GM19467 (cell line): Measurements from ENCODE around the gene ULK3.

Experiments used
- ATAC-seq: cut with Tn5 transposase; IDR thresholded peaks from one replicate; pipeline ENCODE4 v1.9.1; 2021; ENCODE audit warnings: mild to moderate bottlenecking, moderate library complexity; ENCODE audit not compliant: unreplicated experiment

Gene ULK3

DNA sequence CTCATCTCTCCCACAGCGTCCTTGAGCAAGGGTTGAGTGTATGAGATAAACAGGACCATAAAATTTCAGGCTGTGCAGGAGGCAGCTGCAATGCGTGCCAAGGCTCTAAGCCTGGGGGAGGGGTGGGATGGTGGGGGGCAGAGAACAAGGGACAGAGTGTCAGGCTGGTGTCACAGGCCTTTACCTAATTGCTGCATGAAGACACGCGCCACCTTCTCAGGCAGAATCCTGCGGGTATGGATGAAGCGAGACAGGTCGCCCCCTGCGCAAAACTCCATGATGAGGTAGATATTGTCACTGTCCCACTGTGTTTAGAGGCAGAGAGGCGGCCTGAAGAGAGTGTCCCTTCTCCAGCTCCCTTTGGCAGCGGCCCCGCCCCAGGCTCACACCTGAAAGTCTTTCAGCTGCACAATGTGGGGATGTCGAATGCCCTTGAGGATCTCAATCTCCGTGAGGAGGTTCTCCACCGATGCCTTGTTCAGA is 1.0 kb downstream of the ULK3 start:
- no peak for ATAC-seq

DNA sequence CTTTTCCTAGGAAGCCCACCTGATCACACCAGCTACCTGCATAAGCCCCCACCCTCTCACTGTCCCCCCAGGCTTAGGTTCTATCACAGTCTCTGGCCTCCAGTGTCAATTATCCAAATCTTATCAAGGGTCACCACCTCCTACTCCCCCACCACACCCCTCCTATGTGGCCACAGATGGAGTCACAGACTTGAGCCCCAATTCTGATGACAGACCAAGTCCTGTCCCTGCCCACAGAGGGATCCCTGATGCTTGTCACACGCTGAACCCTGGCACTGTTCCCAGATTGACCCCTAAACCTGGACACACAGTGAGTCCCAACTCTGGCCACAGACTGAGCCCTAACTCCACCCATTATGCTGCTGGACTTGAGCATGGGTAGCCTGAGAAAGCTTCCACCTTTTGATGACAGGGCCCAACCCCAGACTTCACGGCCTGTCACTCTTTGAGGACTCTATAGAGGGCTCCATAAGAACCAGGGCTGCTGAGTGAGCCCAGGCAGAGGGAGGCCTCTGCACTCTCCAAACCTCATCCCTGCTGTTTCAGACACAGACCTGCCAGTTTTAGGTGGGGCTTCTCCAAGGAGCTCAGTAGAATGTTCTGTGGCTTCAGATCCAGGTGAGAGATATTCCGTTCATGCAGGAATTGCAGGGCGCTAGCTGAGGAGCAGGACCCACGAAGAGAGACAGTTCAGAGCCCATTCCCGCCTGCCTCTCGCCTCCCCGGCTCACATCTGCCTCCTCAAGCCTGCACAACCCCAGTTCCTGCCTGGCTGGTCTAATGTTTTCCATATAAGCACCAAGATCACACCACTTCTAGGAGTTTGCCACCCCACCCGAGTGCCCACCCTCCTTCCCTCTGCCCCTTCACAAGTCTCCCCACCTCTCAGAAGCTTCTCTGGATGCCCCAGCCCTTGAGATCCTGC is 1.8 kb downstream of the ULK3 start:
- ATAC-seq = no peak

DNA sequence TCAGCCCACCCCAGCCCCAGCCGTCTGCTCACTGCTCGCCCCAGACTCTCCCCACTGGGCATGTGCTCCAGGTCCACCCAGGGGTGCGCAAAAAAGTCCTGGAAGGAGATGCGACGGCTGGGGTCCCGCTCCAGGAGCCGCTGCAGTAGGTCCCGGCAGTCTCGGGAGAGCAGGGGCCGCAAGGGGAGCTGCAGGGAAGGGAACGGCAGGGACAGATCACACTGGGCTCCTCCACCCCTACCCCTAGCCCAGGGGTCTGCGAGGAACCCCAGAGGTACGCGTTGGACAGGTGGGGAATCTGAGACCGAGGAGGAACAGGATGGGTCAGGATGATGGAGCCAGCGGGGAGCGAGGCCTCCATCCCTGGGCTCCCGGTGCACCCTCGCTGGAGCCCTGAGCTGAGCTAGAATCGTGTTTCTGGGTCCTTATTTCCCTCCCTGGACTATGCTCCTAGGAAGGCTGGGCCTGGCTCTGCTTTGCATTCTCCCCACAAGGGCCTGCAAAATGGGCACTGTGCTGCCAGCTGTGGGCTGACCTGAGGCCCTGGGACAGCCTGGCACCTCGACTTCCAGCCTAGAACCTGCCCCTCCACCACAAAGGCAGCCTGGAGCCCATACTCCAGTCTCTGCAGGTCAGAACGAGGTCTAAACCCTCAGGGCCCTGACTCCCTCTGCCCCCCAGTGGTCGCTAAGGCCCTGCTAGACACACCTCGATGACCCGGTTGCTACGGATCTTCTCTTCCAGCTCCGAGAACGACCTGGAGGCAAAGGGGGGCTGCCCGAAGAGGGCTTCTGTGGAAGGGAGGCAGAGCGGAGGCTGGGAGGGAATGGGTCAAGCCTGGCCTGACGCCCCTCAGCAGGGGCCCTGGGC is 3.2 kb downstream of the ULK3 start:
- ATAC-seq = no peak

DNA sequence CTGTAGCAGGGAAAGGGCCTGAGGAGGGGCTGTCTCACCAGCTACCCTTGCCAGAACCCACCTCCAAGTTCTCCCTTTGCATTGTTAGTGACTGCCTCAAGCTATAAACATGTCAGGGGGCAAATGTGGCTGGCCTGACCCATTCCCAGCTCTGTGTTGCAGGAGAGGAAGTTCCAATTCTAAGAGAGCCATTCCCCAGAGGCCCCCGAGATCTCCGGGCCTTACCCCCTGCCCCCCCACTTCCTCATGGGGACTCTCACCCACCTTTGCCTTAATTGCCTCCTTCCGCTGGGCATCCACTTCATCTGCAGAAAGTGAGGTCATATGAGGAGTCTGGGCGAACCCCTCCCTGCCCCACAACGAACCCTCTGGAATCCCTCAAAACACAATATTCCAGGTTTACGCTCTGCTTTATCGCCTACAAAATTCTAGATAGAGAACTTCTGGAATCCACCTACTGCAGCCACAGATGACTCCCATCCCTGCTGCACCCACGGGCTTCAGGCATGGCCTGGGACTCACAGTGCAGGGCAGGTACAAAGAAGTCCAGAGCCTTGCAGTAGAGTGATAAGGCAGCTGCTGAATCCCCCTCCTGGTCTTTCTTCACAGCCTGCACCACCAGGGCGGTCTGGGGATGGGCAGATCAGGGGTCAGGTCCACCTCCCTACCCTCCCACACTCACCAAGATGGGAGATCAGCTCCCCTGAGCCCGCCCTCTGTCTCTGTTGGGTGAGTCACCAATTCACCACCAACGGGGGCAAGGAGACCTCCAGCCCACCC is 4.0 kb downstream of the ULK3 start:
- no peak for ATAC-seq

DNA sequence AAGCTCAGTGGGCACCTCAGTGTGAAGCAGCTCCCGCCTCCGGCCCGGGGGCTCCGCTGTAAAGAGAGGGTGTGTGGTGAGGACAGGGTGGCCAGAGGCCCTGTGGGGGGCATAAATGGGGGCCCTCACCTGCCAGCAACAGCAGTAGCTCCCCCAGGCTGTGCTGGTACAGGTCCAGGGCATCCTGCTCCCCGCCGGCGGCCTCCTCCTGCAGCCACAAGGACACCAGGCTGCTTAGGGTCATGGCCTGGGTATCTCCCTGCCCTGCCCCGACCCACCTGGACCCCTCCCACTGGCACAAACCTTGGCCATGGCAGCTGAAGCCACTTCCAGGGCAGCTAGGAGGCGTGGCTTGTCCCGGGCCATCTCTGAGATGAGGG is 4.8 kb downstream of the ULK3 start:
- no peak for ATAC-seq

DNA sequence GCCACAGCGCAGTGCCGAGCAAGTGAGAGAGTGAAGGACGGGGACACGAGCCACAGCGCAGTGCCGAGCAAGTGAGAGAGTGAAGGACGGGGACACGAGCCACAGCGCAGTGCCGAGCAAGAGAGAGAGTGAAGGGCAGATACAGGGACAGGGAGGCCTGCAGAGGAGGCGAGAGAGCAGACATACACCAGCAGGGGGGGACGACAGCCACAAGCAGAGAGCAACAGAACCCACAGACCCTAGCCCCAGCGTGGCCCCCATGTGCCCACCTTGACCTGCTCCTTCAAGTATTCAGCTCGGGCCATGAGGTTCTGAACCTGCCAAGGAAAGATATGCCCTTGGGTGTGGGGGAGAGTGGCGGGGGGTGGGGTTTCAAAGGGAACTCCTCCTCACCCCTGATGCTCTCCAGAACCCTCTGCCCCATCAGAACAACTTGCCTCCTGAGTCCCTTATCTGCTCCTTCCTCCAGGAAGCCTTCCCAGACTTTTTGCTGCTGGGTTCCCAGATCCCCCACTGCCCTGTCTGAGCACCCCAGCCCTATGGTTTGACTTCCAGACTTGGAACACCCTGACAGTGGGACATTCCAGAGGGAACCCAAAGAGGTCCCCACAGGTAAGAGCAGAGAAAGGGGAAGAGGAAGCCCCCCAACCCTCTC is 5.3 kb downstream of the ULK3 start:
- ATAC-seq = no peak

DNA sequence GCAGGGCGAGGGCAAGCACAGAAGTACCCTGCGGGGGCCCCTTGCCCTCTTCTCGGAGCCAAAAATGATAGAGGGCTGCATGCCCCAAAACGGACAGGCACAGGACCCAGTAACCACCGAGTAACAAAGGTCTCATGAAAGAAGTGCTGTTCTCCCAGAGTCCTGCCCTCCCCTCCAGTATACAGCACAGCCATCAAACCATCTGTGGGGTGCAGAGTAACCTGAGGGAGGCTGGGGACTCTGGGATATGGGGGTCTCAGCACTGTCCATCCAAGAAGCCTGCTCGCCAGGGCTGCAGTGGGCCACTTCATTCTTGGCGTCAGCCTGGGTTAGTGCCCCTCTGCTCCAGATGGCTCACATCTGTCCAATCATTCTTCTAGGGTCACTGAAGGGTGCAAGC is 6.1 kb downstream of the ULK3 start:
- ATAC-seq = no peak

DNA sequence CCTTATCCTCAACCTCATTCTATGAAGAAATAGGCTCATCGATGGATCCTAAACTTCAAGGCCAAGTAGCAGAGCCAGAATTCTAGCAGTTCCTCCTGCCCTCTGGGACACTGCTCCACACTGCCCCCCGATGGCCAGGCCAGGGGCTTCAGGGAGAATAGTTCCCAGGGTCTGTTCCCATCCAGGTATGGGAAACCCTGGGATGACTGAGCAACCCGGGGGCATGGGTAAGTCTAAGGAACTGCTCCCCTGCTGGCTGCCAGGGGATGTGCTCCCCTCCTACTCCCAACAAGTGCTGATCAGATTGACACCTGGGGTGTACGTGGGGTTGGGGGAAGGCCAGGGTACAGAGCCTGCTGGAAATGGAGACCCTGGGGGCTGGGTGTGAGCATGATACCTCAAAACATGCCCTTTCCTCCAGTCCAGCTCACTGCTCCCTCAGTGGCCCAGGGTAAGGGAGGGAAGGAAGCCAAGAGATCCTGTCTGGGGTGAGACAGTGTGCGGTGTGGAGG is 7.6 kb downstream of the ULK3 start:
- ATAC-seq = no peak

DNA sequence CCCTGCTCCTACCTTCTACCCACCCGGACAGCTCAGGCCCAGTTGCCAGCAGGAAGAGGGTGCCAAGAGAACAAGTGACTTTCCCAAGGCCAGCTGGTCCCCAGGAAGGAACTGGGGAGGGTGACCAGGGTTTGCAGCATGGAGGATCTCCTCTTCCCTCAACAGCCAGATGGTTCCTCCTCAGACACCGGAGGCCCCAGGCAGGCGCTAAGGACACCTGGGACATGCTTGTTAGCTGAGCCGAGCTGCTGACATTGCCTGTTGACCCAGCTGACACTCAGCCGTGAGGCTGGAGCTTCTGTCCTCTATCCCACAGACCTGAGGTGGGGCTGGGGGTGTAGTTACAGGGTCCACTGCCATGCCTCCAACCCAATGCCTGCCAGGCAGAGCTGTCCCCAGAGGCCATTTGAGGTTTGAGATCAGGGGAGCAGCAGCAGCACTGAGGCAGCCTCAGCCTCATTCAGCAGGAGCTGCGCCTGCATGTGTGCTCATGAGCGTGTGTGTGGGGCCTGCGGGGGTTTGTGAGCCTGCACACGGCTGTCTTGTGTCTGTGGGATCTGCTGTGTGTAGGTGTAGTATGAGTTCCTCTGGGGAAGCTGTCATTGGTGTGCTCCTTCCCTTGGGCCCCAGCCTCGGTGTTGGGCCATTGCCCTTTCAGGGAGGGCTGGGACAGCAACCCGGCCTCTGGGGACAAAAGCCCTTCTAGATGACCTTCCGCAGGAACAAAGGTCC is 9.4 kb downstream of the ULK3 start:
- no peak for ATAC-seq

DNA sequence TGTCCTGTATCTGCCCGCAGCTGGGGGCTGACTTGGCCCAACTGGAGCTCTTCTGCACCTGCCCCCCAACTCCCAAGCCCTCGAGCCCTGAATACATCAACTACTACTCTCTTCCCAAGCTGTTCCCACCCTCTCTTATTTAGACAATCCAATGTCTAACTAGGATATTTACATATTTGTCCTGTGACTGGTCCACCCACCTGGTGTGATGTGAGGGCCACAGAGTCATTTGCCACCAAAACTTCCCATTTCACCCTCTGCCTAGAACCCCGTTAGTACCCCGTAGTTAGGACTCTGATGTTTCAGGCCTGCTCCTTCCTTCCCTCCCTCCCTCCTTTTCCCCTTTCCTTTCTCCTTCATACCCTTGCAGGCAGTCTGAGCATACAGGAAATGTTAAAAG is 10.1 kb downstream of the ULK3 start:
- no peak for ATAC-seq

DNA sequence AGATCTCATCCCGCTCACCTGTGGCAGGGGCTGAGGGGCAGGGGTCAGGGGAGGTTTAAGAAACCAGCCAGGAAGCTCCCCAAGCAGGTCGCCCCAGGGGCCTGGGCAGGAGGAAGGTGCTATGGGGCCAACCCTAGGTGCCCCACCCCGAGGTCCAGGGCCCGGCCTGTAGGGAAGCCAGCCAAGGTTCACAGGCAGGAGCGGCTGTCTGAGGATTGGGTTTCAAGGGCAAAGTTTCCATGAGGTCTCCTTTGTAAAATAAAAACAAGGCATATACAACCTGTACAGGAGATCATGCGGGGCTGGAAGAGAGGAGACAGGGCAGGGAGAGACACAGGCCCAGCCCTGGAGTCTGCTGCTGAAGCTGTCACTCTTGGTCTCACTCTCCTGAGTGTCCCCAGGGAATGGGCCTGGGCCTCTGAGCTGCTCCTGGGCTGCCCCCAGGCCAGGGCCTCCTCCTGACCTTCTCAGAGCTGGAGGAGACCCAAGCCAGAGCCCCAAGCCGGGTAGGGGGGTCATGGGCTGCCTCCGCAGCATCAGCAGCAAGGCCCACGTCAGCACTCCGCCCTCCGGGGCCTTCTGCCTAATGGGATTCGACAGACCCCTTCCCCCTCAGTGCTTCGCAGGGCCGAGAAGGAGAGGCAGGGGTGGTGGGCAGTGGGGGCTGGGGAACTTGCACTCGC is 11.0 kb downstream of the ULK3 start:
- no peak for ATAC-seq

DNA sequence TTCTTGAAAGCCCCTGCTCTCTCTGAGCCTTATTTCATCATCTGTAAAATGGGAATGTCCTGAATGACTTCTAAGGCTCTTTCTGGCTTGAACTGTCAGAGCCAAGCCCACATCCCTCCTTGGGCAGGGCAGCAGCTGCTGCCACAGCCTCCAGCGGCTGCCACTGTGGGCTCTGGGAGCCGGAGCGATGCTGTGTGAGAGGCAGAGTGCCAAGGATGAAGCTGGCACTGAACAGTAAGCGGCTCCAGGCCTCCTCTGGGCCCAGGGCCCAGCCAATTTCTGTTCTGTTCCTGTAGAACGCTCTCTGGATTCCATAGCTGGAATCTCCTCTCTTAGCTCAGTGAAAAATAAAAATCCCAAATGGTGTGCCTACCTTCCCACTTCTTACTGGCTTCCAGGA is 12.1 kb downstream of the ULK3 start:
- ATAC-seq = no peak

DNA sequence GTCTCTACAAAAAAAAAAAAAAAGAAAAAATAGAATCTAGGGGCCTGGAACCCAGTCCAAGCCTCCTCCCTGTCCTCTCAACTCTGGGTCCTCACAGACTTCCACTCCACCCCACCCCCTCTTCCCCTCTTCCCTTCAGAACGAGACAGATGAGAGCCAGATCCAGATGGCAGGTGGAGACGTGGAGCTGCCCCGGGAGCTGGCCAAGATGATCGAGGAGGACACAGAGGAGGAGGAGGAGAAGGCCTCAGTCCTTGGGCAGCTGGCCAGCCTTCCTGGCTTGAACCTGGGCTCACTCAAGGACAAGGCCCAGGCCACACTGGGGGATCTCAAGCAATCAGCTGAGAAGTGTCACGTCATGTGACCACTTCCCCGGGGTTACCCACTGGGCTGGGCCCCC is 13.0 kb downstream of the ULK3 start:
- ATAC-seq = no peak

DNA sequence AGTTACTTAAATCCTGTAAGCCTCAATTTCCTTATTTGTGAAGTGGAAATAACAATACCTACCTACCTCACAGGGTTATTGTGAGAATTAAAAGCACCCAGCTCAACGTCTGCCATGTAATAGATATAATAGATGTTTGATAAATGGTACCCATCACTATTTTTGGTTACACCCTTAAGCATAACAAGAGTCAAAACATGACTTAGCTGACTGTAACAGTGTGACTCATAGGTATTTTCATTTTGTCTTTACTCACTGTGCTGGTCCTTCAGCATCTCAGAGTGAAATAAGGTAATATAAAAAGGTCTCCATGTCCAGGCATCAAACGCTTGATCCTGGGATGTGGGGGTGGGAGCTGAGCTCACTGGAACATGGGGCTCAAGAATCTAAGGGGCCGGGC is 13.5 kb downstream of the ULK3 start:
- no peak for ATAC-seq

DNA sequence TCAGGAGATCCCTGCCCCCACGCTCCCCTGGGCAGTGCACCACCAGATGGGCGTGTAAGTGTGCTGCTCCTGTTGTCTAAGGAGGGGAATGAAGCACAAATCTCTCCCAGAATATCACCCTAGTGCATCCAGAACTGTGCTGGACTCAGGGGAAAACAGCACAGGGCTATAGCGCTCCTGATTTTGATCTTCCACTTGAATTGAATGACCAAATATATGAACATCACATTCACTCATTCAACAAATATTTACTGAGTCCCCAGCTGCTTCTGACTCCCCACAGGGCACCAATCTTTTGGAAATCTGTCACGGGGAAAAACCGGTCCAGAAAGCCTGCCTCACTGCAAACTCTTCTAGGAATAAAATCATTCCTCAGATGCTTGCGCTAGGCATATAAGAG is 14.1 kb downstream of the ULK3 start:
- no peak for ATAC-seq

DNA sequence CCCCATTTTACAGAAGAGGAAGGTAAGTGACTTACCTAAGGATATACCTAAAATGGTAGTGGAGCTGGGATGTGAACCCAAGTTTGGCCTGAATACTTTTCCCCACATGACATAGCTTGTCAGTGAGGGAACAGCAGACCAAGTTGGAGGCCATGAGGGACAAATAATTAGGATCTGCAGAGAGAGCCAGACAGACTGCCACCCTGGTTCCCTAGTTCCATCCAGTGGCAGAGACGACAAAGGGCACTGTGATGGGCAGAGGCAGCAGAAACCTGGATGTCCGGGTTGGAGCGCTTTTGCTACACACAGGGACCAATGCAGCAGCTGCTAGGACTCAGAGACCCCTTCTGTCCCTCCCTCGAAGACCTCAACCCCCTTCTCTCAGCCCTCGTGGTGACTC is 15.3 kb downstream of the ULK3 start:
- no peak for ATAC-seq

DNA sequence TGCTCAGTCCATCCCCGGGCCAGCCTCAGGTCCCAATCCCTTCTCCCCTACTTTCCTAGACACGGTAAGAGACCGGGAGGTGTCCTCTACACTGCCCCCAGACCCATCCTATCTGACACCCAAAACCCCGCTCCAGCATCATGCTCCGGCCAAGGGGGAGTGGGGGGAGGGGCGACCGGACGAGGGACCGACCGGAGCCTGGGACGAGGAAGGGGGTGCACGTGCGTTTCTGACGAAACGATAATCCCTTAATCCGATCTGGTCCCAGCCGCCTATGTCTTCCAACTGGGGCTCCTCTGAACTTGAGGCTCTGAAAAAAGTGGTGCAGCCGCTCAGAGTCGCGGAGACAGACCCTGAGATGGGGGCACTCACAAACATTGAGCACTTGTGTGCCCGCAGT is 16.0 kb downstream of the ULK3 start:
- no peak for ATAC-seq

DNA sequence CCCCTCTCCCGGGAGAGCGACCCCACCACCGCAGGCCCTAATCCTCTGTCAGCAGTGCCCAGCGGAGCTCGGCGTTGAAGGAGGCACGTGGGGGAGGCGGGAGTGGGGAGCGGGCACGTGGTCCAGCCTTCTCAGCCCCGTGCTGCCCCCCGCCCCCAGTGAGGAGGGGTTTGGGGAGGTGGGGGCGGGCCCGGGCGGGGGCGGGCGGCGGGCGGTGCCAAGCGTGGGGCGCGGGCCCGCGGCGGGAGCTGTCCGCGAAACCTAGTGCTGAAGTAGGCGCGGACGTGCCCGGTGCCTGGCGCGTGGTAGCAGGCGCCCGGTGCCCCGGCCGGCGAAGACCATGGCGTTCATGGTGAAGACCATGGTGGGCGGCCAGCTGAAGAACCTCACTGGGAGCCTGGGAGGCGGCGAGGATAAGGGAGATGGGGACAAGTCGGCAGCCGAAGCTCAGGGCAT is 16.6 kb downstream of the ULK3 start, which contains the start of gene CPLX3:
TSS of gene CPLX3 (plus strand) at position 264 of the 456 bp plus-strand sequence. CDS start at position 341, 77 bp downstream.
- no peak for ATAC-seq

DNA sequence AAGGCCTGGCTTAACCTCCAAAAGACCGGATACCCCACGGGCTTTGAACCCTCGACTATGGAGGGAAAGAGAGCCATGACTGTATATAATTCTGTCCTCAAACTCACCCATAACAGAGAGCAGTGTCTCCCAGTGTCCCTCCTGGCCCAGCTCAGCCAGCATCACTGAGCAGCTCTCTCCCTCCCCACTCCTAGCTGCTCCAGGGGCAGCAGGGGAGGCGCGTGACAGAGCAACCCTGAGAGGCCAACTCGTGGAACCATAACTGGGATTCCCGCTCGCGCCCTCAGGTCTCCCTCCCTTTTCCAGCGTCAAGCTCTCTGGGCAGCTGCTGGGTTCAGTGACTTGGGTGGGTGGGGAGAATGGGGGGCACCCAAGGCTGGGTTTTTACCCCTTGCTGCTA is 17.1 kb downstream of the ULK3 start:
- ATAC-seq = no peak
